Osteocyte (in vitro differentiated cells): ENCODE results near the gene KRT6B. TPM values are rescaled to one million over a fixed set of nuclear protein-coding genes. Genes with fewer than 3 reads are reported as not detected.

Experiments
- DNase-seq: peaks from one replicate; pipeline ENCODE4 v3.0.0; 2021; ENCODE audit warnings: mixed read lengths; ENCODE audit not compliant: unreplicated experiment; ENCODE audit errors: extremely low spot score
- H3K27ac Mint-ChIP-seq: one replicate; pipeline ENCODE4 v1.8.0; 2021; ENCODE audit warnings: mild to moderate bottlenecking, mixed read lengths; ENCODE audit not compliant: unreplicated experiment
- H3K27me3 Mint-ChIP-seq: one replicate; pipeline ENCODE4 v1.8.0; 2021; ENCODE audit warnings: mixed read lengths; ENCODE audit not compliant: unreplicated experiment
- H3K36me3 Mint-ChIP-seq: one replicate; pipeline ENCODE4 v1.8.0; 2021; ENCODE audit warnings: mixed read lengths; ENCODE audit not compliant: unreplicated experiment
- H3K4me1 Mint-ChIP-seq: one replicate; pipeline ENCODE4 v1.8.0; 2021; ENCODE audit warnings: mixed read lengths; ENCODE audit not compliant: unreplicated experiment
- H3K4me3 Mint-ChIP-seq: one replicate; pipeline ENCODE4 v1.8.0; 2021; ENCODE audit warnings: mild to moderate bottlenecking, moderate library complexity, mixed read lengths; ENCODE audit not compliant: unreplicated experiment
- H3K9me3 Mint-ChIP-seq: one replicate; pipeline ENCODE4 v1.8.0; 2021; ENCODE audit warnings: mixed read lengths; ENCODE audit not compliant: unreplicated experiment
- total RNA-seq: library from RNA; stranded (reverse); gene quantifications from 2 replicates; pipeline ENCODE4 v1.2.1, GENCODE V29; 2021
- TF ChIP-seq, protein P1 (sequence below): fragments of 200-600 bp; sonication (generic); IDR thresholded peaks from 2 replicates; pipeline ENCODE4 v1.5.0; 2021; ENCODE audit warnings: antibody characterized with exemption, mild to moderate bottlenecking, moderate library complexity

Gene KRT6B
- total RNA-seq, 1 donor from 2014 or later = not detected

- H3K27me3 Mint-ChIP-seq = peaks cover 43% of the 10 kb centered on the region
- H3K36me3 Mint-ChIP-seq = no peaks in the 10 kb centered on the region
- no peaks in the 10 kb centered on the region for H3K9me3 Mint-ChIP-seq
- TF ChIP-seq, protein P1, sequence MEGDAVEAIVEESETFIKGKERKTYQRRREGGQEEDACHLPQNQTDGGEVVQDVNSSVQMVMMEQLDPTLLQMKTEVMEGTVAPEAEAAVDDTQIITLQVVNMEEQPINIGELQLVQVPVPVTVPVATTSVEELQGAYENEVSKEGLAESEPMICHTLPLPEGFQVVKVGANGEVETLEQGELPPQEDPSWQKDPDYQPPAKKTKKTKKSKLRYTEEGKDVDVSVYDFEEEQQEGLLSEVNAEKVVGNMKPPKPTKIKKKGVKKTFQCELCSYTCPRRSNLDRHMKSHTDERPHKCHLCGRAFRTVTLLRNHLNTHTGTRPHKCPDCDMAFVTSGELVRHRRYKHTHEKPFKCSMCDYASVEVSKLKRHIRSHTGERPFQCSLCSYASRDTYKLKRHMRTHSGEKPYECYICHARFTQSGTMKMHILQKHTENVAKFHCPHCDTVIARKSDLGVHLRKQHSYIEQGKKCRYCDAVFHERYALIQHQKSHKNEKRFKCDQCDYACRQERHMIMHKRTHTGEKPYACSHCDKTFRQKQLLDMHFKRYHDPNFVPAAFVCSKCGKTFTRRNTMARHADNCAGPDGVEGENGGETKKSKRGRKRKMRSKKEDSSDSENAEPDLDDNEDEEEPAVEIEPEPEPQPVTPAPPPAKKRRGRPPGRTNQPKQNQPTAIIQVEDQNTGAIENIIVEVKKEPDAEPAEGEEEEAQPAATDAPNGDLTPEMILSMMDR = no peak
- no peak overlapping the region for H3K4me3 Mint-ChIP-seq
- no peaks in the 10 kb centered on the region for H3K4me1 Mint-ChIP-seq
- no peak for DNase-seq
- H3K27ac Mint-ChIP-seq = no peak overlapping the region
Observed at GRCh38 chr12:52436828-52437474, 15.0 kb downstream of the KRT6B start.

GRCh38 chr12:52436000-52436827 is 15.7 kb downstream of the KRT6B start:
- H3K4me3 Mint-ChIP-seq = no peak overlapping the region
- H3K4me1 Mint-ChIP-seq = no peaks in the 10 kb centered on the region
- TF ChIP-seq, protein P1 = no peak
- DNase-seq = no peak
- no peaks in the 10 kb centered on the region for H3K36me3 Mint-ChIP-seq
- H3K9me3 Mint-ChIP-seq = no peaks in the 10 kb centered on the region
- H3K27ac Mint-ChIP-seq = no peak overlapping the region
- peaks cover 40% of the 10 kb centered on the region for H3K27me3 Mint-ChIP-seq

- no peak overlapping the region for H3K4me3 Mint-ChIP-seq
- no peak for DNase-seq
- TF ChIP-seq, protein P1 = no peak
- H3K27ac Mint-ChIP-seq = no peak overlapping the region
- peaks cover 40% of the 10 kb centered on the region for H3K27me3 Mint-ChIP-seq
- H3K4me1 Mint-ChIP-seq = no peaks in the 10 kb centered on the region
- no peaks in the 10 kb centered on the region for H3K9me3 Mint-ChIP-seq
- H3K36me3 Mint-ChIP-seq = no peaks in the 10 kb centered on the region
Observed at GRCh38 chr12:52435659-52435999, 16.3 kb downstream of the KRT6B start.

- Mint-ChIP-seq H3K9me3 (no peaks in the 10 kb centered on the region), H3K36me3 (no peaks in the 10 kb centered on the region), H3K27ac (no peak overlapping the region), H3K4me3 (no peak overlapping the region), H3K27me3 (peaks cover 45% of the 10 kb centered on the region), H3K4me1 (no peaks in the 10 kb centered on the region)
- TF ChIP-seq, protein P1 = no peak
- DNase-seq = no peak
Observed at GRCh38 chr12:52434760-52435530, 17.0 kb downstream of the KRT6B start.
